OCI-LY1 (cell line): ENCODE measurements around the gene INS.

Source experiments
- CTCF ChIP-seq: fragments of 200-600 bp; sonication (generic), shearing (Covaris generic); IDR thresholded peaks from 2 replicates; pipeline ENCODE4 v1.5.1; 2017; ENCODE audit warnings: mild to moderate bottlenecking, antibody characterized with exemption, low read length, moderate library complexity, mixed read lengths
- EZH2 ChIP-seq: fragments of 200-600 bp; sonication (generic), shearing (Covaris generic); IDR thresholded peaks from 2 replicates; pipeline ENCODE4 v1.8.0; 2017; ENCODE audit warnings: borderline replicate concordance, mixed run types, mild to moderate bottlenecking, antibody characterized with exemption, low read length, moderate library complexity, mixed read lengths

- TF ChIP-seq EZH2, result no peak
- no peak for TF ChIP-seq CTCF
Observed at GRCh38 chr11:2188745-2189144, 27.7 kb upstream of the INS start.
